H1 (cell line): ENCODE data around the gene PCBP4. TPM values are rescaled to one million over a fixed set of nuclear protein-coding genes. Genes with fewer than 3 reads are reported as not detected.

ENCODE experiments used
- SIN3A ChIP-seq, 2 experiments: IDR thresholded peaks in 1 of 2; conservative IDR thresholded peaks in 1 of 2; 2 replicates each; pipeline ENCODE4 v1.6.1; 2011 to 2012; ENCODE audit warnings: low read length in 2 of 2, improper control_type of control experiment in 1 of 2, low read depth in 1 of 2, mild to moderate bottlenecking in 1 of 2
- polyA plus RNA-seq, 7 experiments: library from polyadenylated mRNA; depleted of rRNA in 3 of 7; stranded (reverse) in 5 of 7; unstranded in 2 of 7; fragments of >200 nt in 5 of 7; fragments of 200-250 nt in 2 of 7; gene quantifications; 1 replicate in 5 of 7; 2 replicates in 1 of 7; 4 replicates in 1 of 7; pipeline versions ENCODE4 v1.2.1 to v1.2.3, GENCODE V29; 2011 to 2013; ENCODE audit warnings: missing spikeins in 2 of 7, mixed read lengths in 2 of 7
- total RNA-seq: library from RNA; stranded (reverse); fragmentation: NEBNext Ultra II Directional; extraction: Animal tissue kit (Norgen Biotek cat#: 25700); gene quantifications from 2 replicates; pipeline ENCODE4 v1.2.1, GENCODE V29; 2021

Gene PCBP4
- total and polyA plus RNA-seq, 2 of the 8 experiments (the other 6 are each of a cell fraction or from before 2014, with no cell fraction given): 16.4 to 34.1 TPM

GRCh38 chr3:51997935-51998596, 30.8 kb upstream of the PCBP4 start (continued):
- peak in 1 of 2 experiments; percentile 87; a peak in 2 of 4 replicates for TF ChIP-seq SIN3A (conservative IDR thresholded peaks at IDR 0.05 in 1 of 2, IDR thresholded peaks at IDR 0.05 in 1 of 2; ENCODE audit: low read depth in 1 of 2, low read length in 2 of 2)
